Right lobe of liver (tissue), 6 donors: ENCODE data around the gene NLRP3. TPM values are rescaled to one million over a fixed set of nuclear protein-coding genes. Genes with fewer than 3 reads are reported as not detected.
A peak's percentile ranks its signal among the peaks of the same experiment; 100 is the strongest.

ENCODE experiments used
- ATAC-seq, 4 donors: fragments of 200-7000 bp; cut with Tn5 transposase; one replicate each; pipeline ENCODE4 v1.9.1; 2020; ENCODE audit warnings: mild to moderate bottlenecking in 4 of 4, moderate library complexity in 4 of 4
- DNase-seq, 3 donors: peaks; one replicate each; pipeline ENCODE4 v3.0.0-alpha.2; 2020
- H3K27ac ChIP-seq, 3 donors: fragments of 200-600 bp; one replicate each; pipeline ENCODE4 v1.8.0; 2022
- H3K27me3 ChIP-seq, 2 donors: fragments of 200-600 bp; one replicate each; pipeline ENCODE4 v1.8.0; 2022
- H3K36me3 ChIP-seq, 4 donors: fragments of 200-600 bp; sonication (generic) in 1 of 4; one replicate each; pipeline versions ENCODE4 v1.5.1 to v1.8.0; 2017 to 2022; ENCODE audit warnings: control low read depth in 1 of 4
- H3K4me1 ChIP-seq, 4 donors: fragments of 200-600 bp; sonication (generic) in 1 of 4; one replicate each; pipeline versions ENCODE4 v1.5.1 to v1.8.0; 2017 to 2022; ENCODE audit warnings: control low read depth in 1 of 4
- H3K4me3 ChIP-seq, 3 donors: fragments of 200-600 bp; one replicate each; pipeline ENCODE4 v1.8.0; 2022
- H3K9me3 ChIP-seq, 4 donors: fragments of 200-600 bp; sonication (generic) in 1 of 4; one replicate each; pipeline versions ENCODE4 v1.5.1 to v1.8.0; 2017 to 2022; ENCODE audit warnings: control low read depth in 1 of 4
- CTCF ChIP-seq, 4 donors: fragments of 200-600 bp in 3 of 4; fragments of 450-650 bp in 1 of 4; IDR thresholded peaks; one replicate each; pipeline versions ENCODE4 v1.5.1 to v1.8.0; 2016 to 2022; ENCODE audit warnings: antibody characterized with exemption in 4 of 4, mild to moderate bottlenecking in 2 of 4
- POLR2A ChIP-seq: fragments of 450-650 bp; IDR thresholded peaks from one replicate; pipeline ENCODE4 v1.6.1; 2017; ENCODE audit warnings: antibody characterized with exemption, mild to moderate bottlenecking
- WGBS: methylation state at CpG from one replicate; pipeline ENCODE4 v1.1.6; 2018; ENCODE audit warnings: low coverage, low lambda C conversion rate; ENCODE audit not compliant: insufficient coverage; ENCODE audit errors: missing lambda C conversion rate; 5-methylcytosine and 5-hydroxymethylcytosine counted together
- intact Hi-C, 2 donors: fragments of 100-400 bp; cut with DNase I; formaldehyde crosslinking; loops; one replicate each; pipeline versions ENCODE4 v1.11.2 to v1.14.1; 2022
- total RNA-seq, 6 experiments: library from RNA; depleted of rRNA in 2 of 6; stranded (reverse); fragments of >200 nt in 2 of 6; fragmentation: NEBNext Ultra II Directional in 3 of 6; extraction: Animal tissue kit (Norgen Biotek cat#: 25700) in 3 of 6; gene quantifications; one replicate each; pipeline versions ENCODE4 v1.1.0 to v1.2.4, GENCODE V29; 2016 to 2023
- donor health status: DM: no; HTN: yes; CAD: no.
- donor health status: DM: no; HTN: no; CAD: no.
- donor health status: DM: no; HTN: no; CAD: no.
- donor health status: DM: no; HTN: yes; CAD: no.
- donor health status: DM: no; HTN: yes; CAD: no.

Gene NLRP3
- total RNA-seq, 6 experiments from 2014 or later: 0.11 to 2.0 (median 0.62) TPM

GRCh38 chr1:247386217-247386616 is 29.8 kb upstream of the NLRP3 start:
- Histone ChIP-seq H3K4me3 (no peak overlapping the region), H3K36me3 (no peaks in the 10 kb centered on the region), H3K4me1 (no peaks in the 10 kb centered on the region), H3K27ac (no peak overlapping the region), H3K27me3 (no peaks in the 10 kb centered on the region), H3K9me3 (no peaks in the 10 kb centered on the region)
- TF ChIP-seq CTCF (IDR thresholded peaks at IDR 0.05): no peak
- no peak for TF ChIP-seq POLR2A
- no peak for DNase-seq
- WGBS: 50% methylated on average over 1 of the region's 1 CpG
- intact Hi-C loops: no loop called here
- no peak for ATAC-seq

GRCh38 chr1:247386687-247387086 is 29.3 kb upstream of the NLRP3 start:
- 79% methylated on average over 3 of the region's 3 CpGs for WGBS
- intact Hi-C loops: no loop called here
- Histone ChIP-seq H3K36me3 (no peaks in the 10 kb centered on the region), H3K4me3 (no peak overlapping the region), H3K27me3 (no peaks in the 10 kb centered on the region), H3K4me1 (no peaks in the 10 kb centered on the region), H3K9me3 (no peaks in the 10 kb centered on the region), H3K27ac (no peak overlapping the region)
- ATAC-seq (peak in 1 of 4 donors; percentile 13), DNase-seq (no peak)
- no peak for TF ChIP-seq CTCF (IDR thresholded peaks at IDR 0.05)
- TF ChIP-seq POLR2A: no peak

DNA sequence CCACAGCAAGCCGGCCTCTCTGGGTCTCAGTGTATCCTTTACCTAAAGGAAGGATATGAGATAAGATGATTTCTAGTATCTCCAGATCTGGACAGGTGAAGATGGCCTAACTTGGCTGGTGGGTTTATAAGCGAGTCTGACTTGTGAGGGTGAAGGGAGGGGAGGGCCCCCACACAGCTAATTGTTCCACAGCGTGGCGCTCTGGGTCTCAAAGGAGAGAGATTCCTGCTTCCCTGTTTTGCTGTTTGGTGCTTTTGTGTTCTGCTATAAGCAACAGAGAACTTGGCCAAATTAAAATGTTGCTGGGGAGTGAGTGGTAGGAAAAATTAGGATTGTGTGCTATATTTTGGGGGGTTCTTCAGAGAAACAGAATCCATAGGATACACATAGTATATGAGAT is 28.9 kb upstream of the NLRP3 start:
- Histone ChIP-seq H3K27ac (no peak overlapping the region), H3K27me3 (no peaks in the 10 kb centered on the region), H3K9me3 (no peaks in the 10 kb centered on the region), H3K4me1 (no peaks in the 10 kb centered on the region), H3K36me3 (no peaks in the 10 kb centered on the region), H3K4me3 (no peak overlapping the region)
- WGBS: 54% methylated on average over 3 of the region's 4 CpGs
- DNase-seq (no peak), ATAC-seq (no peak)
- TF ChIP-seq CTCF (IDR thresholded peaks at IDR 0.05) (no peak), POLR2A (no peak)
- intact Hi-C loops: no loop called here

DNA sequence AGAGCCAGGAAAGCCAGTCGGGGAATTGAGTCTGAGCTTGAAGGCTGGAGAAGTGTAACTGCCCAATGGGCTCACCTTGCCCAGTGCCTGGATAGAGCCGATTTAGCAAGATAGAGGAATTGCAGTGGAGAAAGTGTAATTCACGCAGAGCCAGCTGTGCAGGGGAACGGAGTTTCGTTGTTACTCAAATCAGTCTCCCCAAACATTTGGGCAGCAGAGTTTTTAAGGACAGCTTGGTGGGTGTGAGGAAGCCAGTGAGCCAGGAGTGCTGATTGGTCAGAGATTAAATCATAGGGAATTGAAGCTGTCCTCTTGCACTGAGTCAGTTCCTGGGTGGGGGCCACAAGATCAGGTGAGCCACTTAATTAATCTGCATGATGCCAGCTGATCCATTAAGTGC is 28.4 kb upstream of the NLRP3 start:
- ATAC-seq (no peak), DNase-seq (no peak)
- H3K9me3 ChIP-seq: no peaks in the 10 kb centered on the region
- no peaks in the 10 kb centered on the region for H3K27me3 ChIP-seq
- H3K4me1 ChIP-seq: no peaks in the 10 kb centered on the region
- intact Hi-C loops: no loop called here
- no peaks in the 10 kb centered on the region for H3K36me3 ChIP-seq
- WGBS: 47% methylated on average over 5 of the region's 5 CpGs
- H3K27ac ChIP-seq: no peak overlapping the region
- no peak overlapping the region for H3K4me3 ChIP-seq
- no peak for TF ChIP-seq POLR2A
- no peak for TF ChIP-seq CTCF (IDR thresholded peaks at IDR 0.05)
